ENCODE results near the gene KPNA5.
A peak's percentile ranks its signal among the peaks of the same experiment; 100 is the strongest.

KPNA5 gene

DNA sequence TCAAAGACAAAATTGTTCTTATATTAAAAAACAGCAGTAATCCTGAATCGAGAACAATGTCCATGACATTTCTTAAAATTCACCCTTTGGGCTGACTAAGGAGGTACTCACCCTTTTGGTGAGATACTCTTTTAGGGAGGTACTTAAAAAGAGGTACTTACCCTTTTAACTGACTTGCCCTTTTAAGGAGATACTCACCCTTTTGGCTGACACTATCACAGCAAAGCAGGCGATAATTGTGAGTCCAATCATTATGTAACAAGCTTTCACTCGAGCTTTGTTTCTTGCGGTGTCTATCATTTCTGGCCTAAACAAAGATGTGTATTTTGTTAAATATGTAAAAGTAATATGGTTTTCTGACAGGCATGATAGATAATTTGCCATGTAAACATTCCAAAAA, 80.8 kb downstream of the KPNA5 start:
- Mint-ChIP-seq H3K27me3 (peaks cover 27% of the 10 kb centered on the region), H3K4me1 (peaks cover 11% of the 10 kb centered on the region), H3K27ac (no peak overlapping the region), H3K36me3 (peaks cover 3% of the 10 kb centered on the region), H3K9me3 (no peaks in the 10 kb centered on the region), H3K4me3 (no peak overlapping the region)

DNA sequence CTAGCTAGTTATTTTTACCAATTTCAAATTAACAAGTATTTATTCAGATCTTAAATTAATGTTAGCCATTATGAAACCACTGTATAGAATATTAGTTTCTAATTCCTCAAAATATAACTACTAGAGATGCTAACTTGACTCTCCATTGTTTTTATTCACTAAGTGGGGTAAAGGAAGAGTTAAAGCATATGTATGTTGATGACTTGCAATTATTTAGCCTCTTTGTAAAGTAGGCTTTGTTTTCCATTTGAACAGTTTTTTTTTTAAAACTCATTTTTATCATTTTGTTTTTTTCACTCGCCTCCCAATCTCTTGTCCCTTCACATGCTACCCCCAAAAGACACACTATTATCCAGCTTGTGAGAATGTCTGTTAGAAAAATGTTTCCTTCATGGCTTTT, 81.2 kb downstream of the KPNA5 start:
- peaks cover 11% of the 10 kb centered on the region for H3K4me1 Mint-ChIP-seq
- peaks cover 29% of the 10 kb centered on the region for H3K27me3 Mint-ChIP-seq

DNA sequence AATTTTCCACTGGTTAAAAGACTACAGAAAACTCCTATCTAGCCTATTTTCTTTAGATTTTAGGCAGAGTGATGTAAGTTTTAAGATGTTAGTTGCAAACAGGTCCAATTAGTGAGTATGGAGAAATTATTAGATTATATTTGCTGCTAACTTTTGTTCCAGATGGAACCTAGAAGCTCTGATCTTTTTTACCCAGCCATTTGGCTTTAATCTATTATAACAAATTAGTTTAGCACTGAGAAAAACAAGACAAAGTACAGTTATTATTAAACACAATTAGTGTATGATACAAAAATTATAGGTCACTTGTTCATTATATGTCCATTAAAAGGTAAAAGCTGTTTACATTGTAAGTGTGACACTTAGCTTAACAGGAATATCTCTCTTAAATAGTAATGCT, 82.0 kb downstream of the KPNA5 start:
- Mint-ChIP-seq H3K36me3 (peaks cover 3% of the 10 kb centered on the region), H3K27me3 (peaks cover 29% of the 10 kb centered on the region)

More for the DNA sequence above, 81.2 kb downstream of the KPNA5 start:
- no peaks in the 10 kb centered on the region for H3K9me3 Mint-ChIP-seq
- H3K36me3 Mint-ChIP-seq = peaks cover 3% of the 10 kb centered on the region
- H3K4me3 Mint-ChIP-seq = no peak overlapping the region
- H3K27ac Mint-ChIP-seq = no peak overlapping the region

DNA sequence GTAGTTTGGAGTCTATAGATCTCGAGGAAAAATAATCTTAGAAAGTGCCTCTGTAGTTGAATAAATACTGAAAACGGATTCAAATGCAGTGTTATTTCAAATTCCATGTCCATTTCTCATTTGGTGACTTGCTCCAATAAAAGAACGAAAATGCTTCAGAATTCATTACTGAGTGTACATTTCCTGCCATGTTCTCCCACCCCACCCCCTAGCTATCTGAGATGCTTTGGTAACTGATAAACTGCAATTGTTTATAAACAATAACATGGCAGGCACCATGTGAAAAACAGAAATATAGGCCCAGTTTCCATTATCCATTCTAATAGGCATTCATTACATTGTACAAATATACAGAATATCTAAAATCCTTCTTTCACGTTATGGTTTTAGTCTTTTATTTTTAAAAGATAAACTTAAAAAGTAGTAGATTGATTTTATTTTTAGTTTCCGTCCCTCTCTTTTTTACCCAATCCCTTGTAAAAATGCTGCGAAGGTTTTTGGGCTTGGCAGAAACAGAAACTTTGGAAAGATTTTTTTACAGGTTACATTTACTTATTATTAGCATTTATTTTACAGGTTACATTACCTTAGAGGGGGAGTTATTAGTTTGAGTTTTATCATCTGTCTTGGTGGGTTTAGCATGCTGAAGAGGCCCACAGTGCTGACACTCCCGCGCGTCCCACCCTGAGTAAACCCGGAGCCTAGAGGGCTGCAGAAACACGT, 83.1 kb downstream of the KPNA5 start:
- Mint-ChIP-seq H3K4me3 (no peak overlapping the region), H3K9me3 (no peaks in the 10 kb centered on the region), H3K27me3 (peaks cover 36% of the 10 kb centered on the region), H3K4me1 (peaks cover 11% of the 10 kb centered on the region), H3K36me3 (peaks cover 3% of the 10 kb centered on the region), H3K27ac (no peak overlapping the region)

More for the DNA sequence above, 82.0 kb downstream of the KPNA5 start:
- Mint-ChIP-seq H3K4me3 (no peak overlapping the region), H3K27ac (no peak overlapping the region), H3K4me1 (peaks cover 11% of the 10 kb centered on the region), H3K9me3 (no peaks in the 10 kb centered on the region)

DNA sequence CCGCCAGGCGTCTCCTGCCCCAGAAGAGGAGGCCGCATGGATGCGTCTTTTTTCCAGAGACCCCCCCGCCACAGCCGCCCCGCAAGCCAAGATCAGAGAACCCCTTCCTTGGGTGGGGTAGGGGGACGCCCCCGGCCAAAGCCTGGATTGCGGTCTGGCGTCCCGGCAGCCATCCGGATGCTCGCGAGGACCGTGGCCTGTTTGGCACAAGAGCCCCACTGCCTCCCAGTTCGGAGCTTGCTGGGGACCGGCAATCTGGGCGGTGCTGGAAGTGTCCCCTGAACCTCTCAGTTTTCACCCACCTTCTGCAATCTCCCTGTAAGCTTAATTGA, 83.6 kb downstream of the KPNA5 start:
- no peak overlapping the region for H3K27ac Mint-ChIP-seq
- peak overlapping the region; percentile 23 for H3K4me3 Mint-ChIP-seq
- H3K27me3 Mint-ChIP-seq = peaks cover 37% of the 10 kb centered on the region

DNA sequence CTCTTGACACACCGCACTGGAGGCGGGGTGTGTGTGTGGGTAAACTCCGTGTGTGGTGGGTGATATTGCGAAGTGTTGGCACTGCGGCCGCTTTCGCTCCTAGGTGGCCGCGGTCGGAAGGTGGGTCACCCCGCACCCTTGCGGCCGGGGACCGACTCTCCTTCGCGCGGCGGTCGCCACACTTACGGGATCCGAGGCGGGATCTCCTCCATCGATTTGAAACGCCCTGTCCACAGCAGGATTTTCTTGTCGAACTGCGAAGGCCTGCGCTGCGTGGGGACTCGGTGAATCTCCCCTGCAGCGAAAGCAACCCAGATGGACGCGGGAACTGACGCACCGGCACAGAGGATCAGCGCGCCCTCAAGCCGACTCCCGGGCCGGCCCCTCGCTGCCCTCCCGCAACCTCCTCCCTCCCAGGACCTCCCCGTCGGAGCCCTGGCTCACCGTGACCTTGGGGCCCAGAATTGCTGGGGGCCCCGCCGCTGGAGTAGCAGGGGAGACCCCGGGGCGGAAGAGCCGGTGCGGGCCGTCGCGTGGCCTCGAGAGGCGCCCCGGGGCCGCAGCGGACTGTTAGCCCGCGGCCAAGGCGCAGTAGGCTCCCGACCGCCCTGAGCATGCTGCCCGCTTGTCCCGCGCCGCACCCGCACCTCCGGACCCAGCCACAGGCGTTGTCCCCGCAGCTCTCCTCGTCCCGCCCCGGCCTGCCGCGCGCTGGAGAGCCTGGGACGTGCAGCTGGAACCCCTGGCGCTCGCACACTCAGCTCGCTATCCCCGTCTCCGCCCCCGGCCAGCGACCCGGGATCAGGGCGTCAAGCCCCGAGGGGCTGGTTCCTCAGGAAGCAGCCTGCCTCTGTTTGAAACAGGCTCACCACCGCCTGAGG, 84.2 kb downstream of the KPNA5 start, which contains the start of gene FAM162B:
Gene FAM162B (minus strand): TSS at position 759 of the 881 bp plus-strand sequence. CDS start 143 bp downstream, at position 616.
- Mint-ChIP-seq H3K27me3 (peaks cover 35% of the 10 kb centered on the region), H3K9me3 (no peaks in the 10 kb centered on the region), H3K27ac (no peak within 1 kb of the TSS), H3K4me3 (peak within 1 kb of the TSS; percentile 80), H3K36me3 (peaks cover 3% of the 10 kb centered on the region), H3K4me1 (peaks cover 11% of the 10 kb centered on the region)

More for the DNA sequence above, 83.6 kb downstream of the KPNA5 start:
- H3K36me3 Mint-ChIP-seq = peaks cover 3% of the 10 kb centered on the region
- no peaks in the 10 kb centered on the region for H3K9me3 Mint-ChIP-seq
- H3K4me1 Mint-ChIP-seq = peaks cover 11% of the 10 kb centered on the region

DNA sequence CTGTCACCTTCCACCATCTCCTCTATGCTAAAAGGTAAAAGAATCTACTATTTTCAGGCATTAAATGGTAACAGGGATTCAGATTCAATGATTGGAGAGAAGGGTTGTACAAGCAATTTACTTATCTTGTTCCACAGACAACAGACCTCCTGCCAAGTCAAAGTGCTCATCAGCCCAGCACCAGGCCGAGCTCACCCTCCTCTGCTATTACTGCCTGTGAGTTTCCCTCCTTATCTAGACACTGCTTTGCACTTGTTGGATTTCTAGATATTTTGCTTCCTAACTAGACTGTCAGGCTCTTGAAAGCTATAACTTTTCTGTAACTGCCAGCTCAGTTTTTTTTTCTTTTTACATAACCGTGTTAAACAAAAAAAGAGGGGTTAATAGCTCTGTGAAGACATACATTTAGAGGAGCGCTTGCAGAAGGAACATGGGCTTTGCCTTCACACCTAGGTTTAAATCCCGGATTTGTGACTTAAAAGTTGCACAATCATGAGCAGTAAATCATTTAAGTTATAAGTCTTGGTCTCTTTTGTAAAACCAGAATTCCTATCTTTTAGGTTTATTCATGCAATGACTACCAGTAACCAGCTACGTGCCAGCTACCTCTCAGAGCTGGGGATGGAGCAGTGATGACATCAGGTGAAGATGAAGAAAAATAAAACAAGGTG, 85.6 kb downstream of the KPNA5 start:
- Mint-ChIP-seq H3K27ac (no peak overlapping the region), H3K4me1 (peaks cover 11% of the 10 kb centered on the region), H3K4me3 (peak overlapping the region; percentile 80), H3K27me3 (peaks cover 35% of the 10 kb centered on the region), H3K9me3 (no peaks in the 10 kb centered on the region), H3K36me3 (peaks cover 3% of the 10 kb centered on the region)

DNA sequence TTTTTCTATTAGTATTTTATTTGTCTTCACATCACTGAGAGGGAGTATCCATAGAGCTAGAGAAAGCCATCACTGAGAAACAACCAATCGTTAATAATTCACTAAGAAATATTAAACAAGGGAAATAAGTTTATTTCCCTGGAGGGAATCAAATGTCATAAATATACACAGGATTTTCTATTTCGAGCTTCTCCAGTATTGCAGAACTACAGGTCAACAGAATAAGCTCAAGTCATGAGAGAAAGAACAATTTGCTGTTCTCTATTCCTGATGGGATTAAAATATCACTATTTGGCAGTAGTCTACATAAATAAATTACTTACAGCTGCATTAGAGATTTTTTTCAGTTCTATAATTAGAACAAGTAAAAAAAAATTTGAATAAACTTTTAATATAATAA, 86.7 kb downstream of the KPNA5 start:
- Mint-ChIP-seq H3K27ac (no peak overlapping the region), H3K27me3 (peaks cover 32% of the 10 kb centered on the region), H3K4me3 (no peak overlapping the region), H3K9me3 (no peaks in the 10 kb centered on the region), H3K4me1 (peaks cover 11% of the 10 kb centered on the region), H3K36me3 (peaks cover 3% of the 10 kb centered on the region)

DNA sequence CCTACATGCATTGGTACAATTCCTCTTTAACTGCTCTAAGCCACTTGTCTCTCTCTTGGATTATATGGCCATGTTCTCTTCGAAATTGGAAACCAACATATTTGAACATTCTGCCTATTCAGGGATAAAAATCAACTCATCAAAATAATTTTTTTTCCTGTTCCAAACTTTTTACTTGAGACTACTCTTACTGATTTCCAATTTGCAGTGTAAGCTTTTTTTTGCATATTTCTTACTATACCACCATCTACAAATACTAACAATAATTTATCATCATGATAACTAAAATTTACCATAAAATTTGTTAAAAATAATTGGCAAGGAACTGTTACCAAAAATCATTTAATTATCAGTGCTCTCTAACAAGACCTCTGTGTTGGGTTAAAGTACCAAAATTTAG, 91.4 kb downstream of the KPNA5 start:
- H3K27ac Mint-ChIP-seq = no peak overlapping the region
- H3K27me3 Mint-ChIP-seq = peaks cover 19% of the 10 kb centered on the region
- H3K4me3 Mint-ChIP-seq = no peak overlapping the region
- H3K9me3 Mint-ChIP-seq = no peaks in the 10 kb centered on the region
- H3K4me1 Mint-ChIP-seq = no peaks in the 10 kb centered on the region
- H3K36me3 Mint-ChIP-seq = no peaks in the 10 kb centered on the region

- Mint-ChIP-seq H3K9me3 (no peaks in the 10 kb centered on the region), H3K36me3 (no peaks in the 10 kb centered on the region), H3K27me3 (peaks cover 13% of the 10 kb centered on the region), H3K27ac (no peak overlapping the region), H3K4me3 (no peak overlapping the region), H3K4me1 (no peaks in the 10 kb centered on the region)
Measured at GRCh38 chr6:116773886-116774285, 92.9 kb downstream of the KPNA5 start.

GRCh38 chr6:116779573-116780164, 98.7 kb downstream of the KPNA5 start:
- Mint-ChIP-seq H3K9me3 (no peaks in the 10 kb centered on the region), H3K4me3 (no peak overlapping the region), H3K27ac (no peak overlapping the region), H3K27me3 (peaks cover 17% of the 10 kb centered on the region), H3K36me3 (no peaks in the 10 kb centered on the region), H3K4me1 (no peaks in the 10 kb centered on the region)

GRCh38 chr6:116783852-116784251, 102.8 kb downstream of the KPNA5 start:
- H3K27me3 Mint-ChIP-seq = peaks cover 13% of the 10 kb centered on the region
- H3K4me3 Mint-ChIP-seq = no peak overlapping the region
- H3K9me3 Mint-ChIP-seq = no peaks in the 10 kb centered on the region
- no peaks in the 10 kb centered on the region for H3K36me3 Mint-ChIP-seq
- no peak overlapping the region for H3K27ac Mint-ChIP-seq
- H3K4me1 Mint-ChIP-seq = no peaks in the 10 kb centered on the region

Measured in activated naive CD4-positive, alpha-beta T cell treated with anti-CD3 and anti-CD28 coated beads, Interleukin-2, amount 50 U/mL, for 24 hours (primary cell).